Body of pancreas (tissue), 4 donors: ENCODE results near the gene IL34. TPM values are rescaled to one million over a fixed set of nuclear protein-coding genes. Genes with fewer than 3 reads are reported as not detected.

ENCODE experiments used
- ATAC-seq: fragments of 150-250 bp; one replicate; pipeline ENCODE4 v1.9.1; 2016
- DNase-seq, 4 donors: peaks; one replicate each; pipeline ENCODE4 v3.0.0-alpha.2; 2019
- H3K27ac ChIP-seq, 4 donors: fragments of 200-600 bp; sonication (generic); 1 replicate in 3 of 4; 2 replicates in 1 of 4; pipeline versions ENCODE4 v1.5.1 to v1.6.1; 2016 to 2019; ENCODE audit warnings: mild to moderate bottlenecking in 1 of 4, mixed read lengths in 1 of 4, moderate library complexity in 1 of 4
- H3K27me3 ChIP-seq, 2 donors: fragments of 200-600 bp; sonication (generic); one replicate each; pipeline ENCODE4 v1.6.0; 2016; ENCODE audit warnings: mild to moderate bottlenecking in 1 of 2
- H3K36me3 ChIP-seq, 2 donors: fragments of 200-600 bp; sonication (generic); replicated peaks in 1 of 2; 2 replicates each; pipeline ENCODE4 v1.5.1; 2016; ENCODE audit warnings: low read depth in 2 of 2; ENCODE audit not compliant: insufficient read depth in 1 of 2
- H3K4me1 ChIP-seq: fragments of 200-600 bp; sonication (generic); one replicate; pipeline ENCODE4 v1.6.0; 2016
- H3K4me3 ChIP-seq, 2 donors: fragments of 200-600 bp; sonication (generic); 1 replicate in 1 of 2; 2 replicates in 1 of 2; pipeline ENCODE4 v1.5.1; 2016 to 2019
- H3K9me3 ChIP-seq, 3 donors: fragments of 200-600 bp; sonication (generic); 1 replicate in 2 of 3; 2 replicates in 1 of 3; pipeline ENCODE4 v1.5.1; 2016
- CTCF ChIP-seq, 7 experiments: fragments of 450-650 bp in 4 of 7; fragments of 200-600 bp in 3 of 7; sonication (generic) in 3 of 7; IDR thresholded peaks; one replicate each; pipeline ENCODE4 v1.5.1; 2016 to 2019; ENCODE audit warnings: antibody characterized with exemption in 7 of 7
- POLR2A ChIP-seq, 3 donors: fragments of 450-650 bp; IDR thresholded peaks; one replicate each; pipeline ENCODE4 v1.6.1; 2016; ENCODE audit warnings: antibody characterized with exemption in 3 of 3, mild to moderate bottlenecking in 2 of 3
- WGBS, 2 donors: methylation state at CpG; one replicate each; pipeline ENCODE4 v1.1.5; 2017; 5-methylcytosine and 5-hydroxymethylcytosine counted together
- intact Hi-C: fragments of 100-400 bp; cut with DNase I; formaldehyde crosslinking; loops from one replicate; pipeline ENCODE4 v1.15.1; 2023
- total RNA-seq, 2 donors: library from RNA; depleted of rRNA; stranded (reverse); fragments of >200 nt; gene quantifications; one replicate each; pipeline ENCODE4 v1.1.0, GENCODE V29; 2016

The IL34 gene
- total RNA-seq, 2 donors from 2014 or later: 0.78 to 3.0 TPM

GRCh38 chr16:70701596-70701995 is 55.2 kb downstream of the IL34 start:
- no peaks in the 10 kb centered on the region for H3K9me3 ChIP-seq
- intact Hi-C loops: no loop called here
- DNase-seq (no peak), ATAC-seq (no peak)
- H3K36me3 ChIP-seq: no peaks in the 10 kb centered on the region
- no peak overlapping the region for H3K27ac ChIP-seq
- H3K27me3 ChIP-seq: no peaks in the 10 kb centered on the region
- TF ChIP-seq CTCF (IDR thresholded peaks at IDR 0.05): no peak
- no peak for TF ChIP-seq POLR2A (IDR thresholded peaks at IDR 0.05)
- WGBS, 2 donors: 90 to 94% methylated on average over 7 to 9 of the region's 9 CpGs
- no peaks in the 10 kb centered on the region for H3K4me1 ChIP-seq
- no peak overlapping the region for H3K4me3 ChIP-seq

GRCh38 chr16:70701998-70702397 is 55.6 kb downstream of the IL34 start:
- Histone ChIP-seq H3K36me3 (no peaks in the 10 kb centered on the region), H3K4me3 (no peak overlapping the region), H3K9me3 (no peaks in the 10 kb centered on the region), H3K27me3 (no peaks in the 10 kb centered on the region), H3K27ac (no peak overlapping the region), H3K4me1 (no peaks in the 10 kb centered on the region)
- WGBS, 2 donors: 87 to 93% methylated on average over 8 of the region's 8 CpGs
- intact Hi-C loops: no loop called here
- DNase-seq (no peak), ATAC-seq (no peak)
- TF ChIP-seq CTCF (IDR thresholded peaks at IDR 0.05) (no peak), POLR2A (IDR thresholded peaks at IDR 0.05) (no peak)

- H3K4me1 ChIP-seq: no peaks in the 10 kb centered on the region
Observed at GRCh38 chr16:70702624-70703023, 56.3 kb downstream of the IL34 start.

GRCh38 chr16:70703041-70703834 is 56.9 kb downstream of the IL34 start:
- Histone ChIP-seq H3K36me3 (no peaks in the 10 kb centered on the region), H3K4me3 (no peak overlapping the region), H3K27me3 (no peaks in the 10 kb centered on the region), H3K4me1 (no peaks in the 10 kb centered on the region), H3K9me3 (no peaks in the 10 kb centered on the region), H3K27ac (peak overlapping the region in 2 of 4 donors; percentile 18 to 54)
- 78 to 83% methylated on average over 13 to 16 of the region's 16 CpGs for WGBS, 2 donors
- TF ChIP-seq POLR2A (IDR thresholded peaks at IDR 0.05) (no peak), CTCF (IDR thresholded peaks at IDR 0.05) (no peak)
- DNase-seq (peak in 2 of 4 donors; percentile 51 to 56), ATAC-seq (no peak)
- intact Hi-C loops: no loop called here

More at GRCh38 chr16:70702624-70703023, 56.3 kb downstream of the IL34 start:
- Histone ChIP-seq H3K27me3 (no peaks in the 10 kb centered on the region), H3K4me3 (no peak overlapping the region), H3K27ac (peak overlapping the region in 2 of 4 donors; percentile 13 to 18), H3K36me3 (no peaks in the 10 kb centered on the region), H3K9me3 (no peaks in the 10 kb centered on the region)
- TF ChIP-seq POLR2A (IDR thresholded peaks at IDR 0.05) (no peak), CTCF (IDR thresholded peaks at IDR 0.05) (no peak)
- intact Hi-C loops: no loop called here
- 56 to 63% methylated on average over 5 to 8 of the region's 8 CpGs for WGBS, 2 donors
- no peak for DNase-seq
- no peak for ATAC-seq
